IgD-negative memory B cell (primary cell): ENCODE results near the gene STX16. TPM values are rescaled to one million over a fixed set of nuclear protein-coding genes. Genes with fewer than 3 reads are reported as not detected.
A peak's percentile ranks its signal among the peaks of the same experiment; 100 is the strongest.

Experiments
- H3K27ac Mint-ChIP-seq, 3 donors: one replicate each; pipeline ENCODE4 v1.8.0; 2020 to 2022; ENCODE audit warnings: mild to moderate bottlenecking in 3 of 3, mixed read lengths in 3 of 3, moderate library complexity in 1 of 3
- H3K27me3 Mint-ChIP-seq: one replicate; pipeline ENCODE4 v1.8.0; 2021; ENCODE audit warnings: mixed read lengths
- H3K36me3 Mint-ChIP-seq: one replicate; pipeline ENCODE4 v1.8.0; 2020; ENCODE audit warnings: mild to moderate bottlenecking, mixed read lengths
- H3K4me1 Mint-ChIP-seq, 3 donors: one replicate each; pipeline ENCODE4 v1.8.0; 2020 to 2022; ENCODE audit warnings: mixed read lengths in 3 of 3, mild to moderate bottlenecking in 1 of 3
- H3K4me3 Mint-ChIP-seq, 4 donors: one replicate each; pipeline ENCODE4 v1.8.0; 2020 to 2022; ENCODE audit warnings: mild to moderate bottlenecking in 4 of 4, mixed read lengths in 4 of 4, moderate library complexity in 3 of 4
- H3K9me3 Mint-ChIP-seq, 3 donors: one replicate each; pipeline ENCODE4 v1.8.0; 2020 to 2021; ENCODE audit warnings: mixed read lengths in 3 of 3, mild to moderate bottlenecking in 1 of 3
- polyA plus RNA-seq: library from polyadenylated mRNA; unstranded; fragments of 300-500 nt; fragmentation: Illumina TruSeq; gene quantifications from one replicate; pipeline ENCODE4 v1.2.3, GENCODE V29; 2021

STX16 gene
- polyA plus RNA-seq, 1 donor from 2014 or later = 18.7 TPM

GRCh38 chr20:58625585-58625984, 25.5 kb upstream of the STX16 start:
- Mint-ChIP-seq H3K4me1 (peaks cover 0 to 1% (median 0%) of the 10 kb centered on the region in 3 donors), H3K36me3 (no peaks in the 10 kb centered on the region), H3K4me3 (no peak overlapping the region), H3K9me3 (no peaks in the 10 kb centered on the region), H3K27me3 (peaks cover 13% of the 10 kb centered on the region), H3K27ac (peak overlapping the region in 1 of 3 donors; percentile 79)

DNA sequence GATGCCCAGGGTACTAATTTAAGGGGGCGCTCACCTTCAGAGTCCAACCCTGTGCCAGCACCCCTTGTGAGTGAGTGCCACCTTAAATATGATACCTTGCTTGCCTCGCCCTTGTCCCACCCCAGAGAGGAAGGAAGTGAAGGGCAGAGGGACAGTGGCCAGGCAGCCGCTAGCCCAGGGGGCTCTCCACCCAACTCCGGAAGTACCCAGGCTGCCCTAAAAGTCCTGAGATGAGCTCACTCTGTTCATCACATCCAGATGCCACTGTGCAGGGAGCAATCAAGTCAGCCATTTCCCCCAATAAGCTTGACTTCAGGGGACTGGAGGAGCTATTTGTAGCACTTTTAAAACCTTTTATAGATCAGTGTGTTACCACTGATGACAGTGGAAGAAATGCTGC, 25.0 kb upstream of the STX16 start:
- H3K4me1 Mint-ChIP-seq = peaks cover 0 to 1% (median 1%) of the 10 kb centered on the region in 3 donors
- H3K4me3 Mint-ChIP-seq = no peak overlapping the region
- peaks cover 10% of the 10 kb centered on the region for H3K27me3 Mint-ChIP-seq
- no peaks in the 10 kb centered on the region for H3K9me3 Mint-ChIP-seq
- H3K36me3 Mint-ChIP-seq = no peaks in the 10 kb centered on the region
- H3K27ac Mint-ChIP-seq = no peak overlapping the region

GRCh38 chr20:58627212-58628072, 23.6 kb upstream of the STX16 start:
- Mint-ChIP-seq H3K4me1 (peaks cover 0 to 2% (median 1%) of the 10 kb centered on the region in 3 donors), H3K9me3 (no peaks in the 10 kb centered on the region), H3K4me3 (peak overlapping the region in 1 of 4 donors; percentile 57), H3K27ac (peak overlapping the region in 1 of 3 donors; percentile 22), H3K27me3 (peaks cover 6% of the 10 kb centered on the region), H3K36me3 (no peaks in the 10 kb centered on the region)

DNA sequence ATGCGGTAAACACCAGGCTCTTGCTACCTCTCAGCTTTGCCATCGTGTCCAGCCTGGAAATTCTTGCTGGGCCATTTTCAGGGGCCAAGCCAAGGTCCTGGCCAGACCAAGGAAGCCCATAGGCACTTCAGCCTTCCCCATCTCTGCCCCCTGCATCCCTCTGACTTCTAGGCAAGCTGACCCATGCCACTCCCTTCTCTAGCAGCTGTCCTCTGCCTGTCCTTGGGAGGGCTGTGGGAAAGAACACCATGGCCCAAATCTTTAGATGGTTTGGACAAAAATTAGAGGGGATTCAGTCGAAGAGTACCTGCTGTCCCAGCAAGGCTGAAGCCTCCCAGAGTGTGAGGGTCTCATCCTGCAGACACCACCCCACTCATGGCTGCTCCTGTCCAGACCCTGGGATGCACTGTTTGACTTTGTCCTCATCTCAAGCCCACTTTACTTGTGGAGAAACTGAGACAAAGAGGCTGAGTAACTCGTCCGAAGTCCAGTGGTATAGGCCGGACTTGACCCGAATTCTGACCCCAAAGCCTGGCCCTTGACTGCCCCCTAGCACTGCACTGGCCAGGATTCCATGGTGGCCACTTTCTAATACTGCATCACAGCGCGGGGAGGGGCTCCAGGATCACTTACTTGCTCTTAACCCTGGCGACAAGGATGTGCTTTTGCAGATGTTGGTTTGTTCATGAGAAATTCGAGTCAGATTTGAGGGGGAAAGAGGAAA, 22.4 kb upstream of the STX16 start:
- H3K27ac Mint-ChIP-seq = peak overlapping the region in 1 of 3 donors; percentile 57
- H3K4me3 Mint-ChIP-seq = no peak overlapping the region
- peaks cover 0 to 4% (median 1%) of the 10 kb centered on the region in 3 donors for H3K4me1 Mint-ChIP-seq
- no peaks in the 10 kb centered on the region for H3K36me3 Mint-ChIP-seq
- H3K9me3 Mint-ChIP-seq = no peaks in the 10 kb centered on the region
- H3K27me3 Mint-ChIP-seq = peaks cover 9% of the 10 kb centered on the region

- peak overlapping the region in 1 of 3 donors; percentile 57 for H3K27ac Mint-ChIP-seq
- H3K27me3 Mint-ChIP-seq = peaks cover 12% of the 10 kb centered on the region
- H3K4me3 Mint-ChIP-seq = no peak overlapping the region
- H3K9me3 Mint-ChIP-seq = no peaks in the 10 kb centered on the region
- H3K4me1 Mint-ChIP-seq = peaks cover under 1 to 4% (median 4%) of the 10 kb centered on the region in 3 donors
- no peaks in the 10 kb centered on the region for H3K36me3 Mint-ChIP-seq
These were observed 21.9 kb upstream of the STX16 start for GRCh38 chr20:58629215-58629580.

DNA sequence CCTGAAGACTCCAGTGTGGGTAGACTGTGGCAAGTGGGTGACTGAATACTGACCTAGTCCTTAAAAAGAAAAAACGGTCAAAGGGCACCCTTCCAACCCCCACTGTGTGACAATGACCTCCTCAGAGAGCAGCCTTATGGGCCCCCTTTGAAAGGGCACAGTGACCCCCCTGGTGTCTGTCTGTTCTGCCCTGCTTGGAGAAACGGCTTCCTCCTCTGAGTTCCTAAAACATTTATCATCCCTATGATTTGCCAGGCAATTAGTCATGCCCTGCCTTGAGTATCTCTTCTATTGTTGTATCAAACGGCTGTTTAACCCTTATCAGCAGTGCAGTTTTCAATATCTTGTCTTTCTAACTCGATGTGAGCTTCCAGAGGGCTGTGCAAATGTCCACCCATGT, 21.0 kb upstream of the STX16 start:
- peaks cover 7 to 8% (median 7%) of the 10 kb centered on the region in 3 donors for H3K4me1 Mint-ChIP-seq
- H3K36me3 Mint-ChIP-seq = no peaks in the 10 kb centered on the region
- H3K4me3 Mint-ChIP-seq = peak overlapping the region in 1 of 4 donors; percentile 45
- no peak overlapping the region for H3K27ac Mint-ChIP-seq
- H3K9me3 Mint-ChIP-seq = no peaks in the 10 kb centered on the region
- peaks cover 20% of the 10 kb centered on the region for H3K27me3 Mint-ChIP-seq

GRCh38 chr20:58633161-58634053, 17.7 kb upstream of the STX16 start:
- H3K4me1 Mint-ChIP-seq = peaks cover 6 to 8% (median 7%) of the 10 kb centered on the region in 3 donors
- H3K4me3 Mint-ChIP-seq = peak overlapping the region in 3 of 4 donors; percentile 33 to 46 (median 42)
- peak overlapping the region in 1 of 3 donors; percentile 6 for H3K27ac Mint-ChIP-seq
- no peaks in the 10 kb centered on the region for H3K36me3 Mint-ChIP-seq
- H3K27me3 Mint-ChIP-seq = peaks cover 37% of the 10 kb centered on the region
- H3K9me3 Mint-ChIP-seq = no peaks in the 10 kb centered on the region

- Mint-ChIP-seq H3K27me3 (peaks cover 42% of the 10 kb centered on the region), H3K9me3 (no peaks in the 10 kb centered on the region), H3K4me1 (peaks cover 6 to 8% (median 7%) of the 10 kb centered on the region in 3 donors), H3K36me3 (no peaks in the 10 kb centered on the region), H3K4me3 (peak overlapping the region in 3 of 4 donors; percentile 33 to 91 (median 42)), H3K27ac (no peak overlapping the region)
These were observed 17.0 kb upstream of the STX16 start for GRCh38 chr20:58634059-58634458.

DNA sequence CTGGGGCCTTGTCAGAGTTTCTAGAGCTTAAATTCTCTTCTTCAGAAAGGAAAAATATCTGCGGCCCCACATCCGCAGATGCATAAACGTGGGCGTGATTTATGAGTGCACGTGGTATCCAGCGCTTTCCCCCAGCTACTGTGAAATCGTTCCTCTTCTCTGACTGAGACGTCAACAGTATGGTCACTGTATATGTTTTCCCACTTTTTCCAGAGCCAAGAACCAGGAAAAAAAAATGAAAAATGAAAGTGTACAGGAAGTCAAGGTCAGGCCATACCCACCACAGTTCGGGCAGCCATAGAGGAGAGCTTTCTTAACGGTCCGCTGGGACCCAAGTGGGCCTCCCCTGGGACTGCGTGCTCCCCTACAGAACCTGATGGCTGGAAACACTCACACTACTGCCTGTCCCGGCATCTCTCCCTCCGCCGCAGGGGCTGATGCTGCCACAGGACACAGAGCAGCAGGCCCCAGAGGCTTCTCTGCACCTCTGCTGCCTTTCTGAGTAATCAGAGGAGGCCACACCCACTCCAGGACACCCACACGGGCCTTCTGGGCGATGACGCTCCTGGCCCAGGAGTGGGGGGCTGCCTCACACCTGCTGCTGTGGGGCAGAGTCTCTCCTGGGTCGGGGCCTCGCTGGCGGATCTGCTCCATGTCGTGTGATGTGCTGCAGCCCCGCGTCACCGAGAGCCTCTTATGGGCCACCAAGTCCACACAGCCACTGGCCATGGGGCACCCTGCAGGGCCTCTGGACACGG, 16.4 kb upstream of the STX16 start:
- peaks cover 6 to 8% (median 7%) of the 10 kb centered on the region in 3 donors for H3K4me1 Mint-ChIP-seq
- H3K4me3 Mint-ChIP-seq = peak overlapping the region; percentile 56 to 91 (median 80)
- no peak overlapping the region for H3K27ac Mint-ChIP-seq
- no peaks in the 10 kb centered on the region for H3K36me3 Mint-ChIP-seq
- H3K27me3 Mint-ChIP-seq = peaks cover 45% of the 10 kb centered on the region
- H3K9me3 Mint-ChIP-seq = no peaks in the 10 kb centered on the region

DNA sequence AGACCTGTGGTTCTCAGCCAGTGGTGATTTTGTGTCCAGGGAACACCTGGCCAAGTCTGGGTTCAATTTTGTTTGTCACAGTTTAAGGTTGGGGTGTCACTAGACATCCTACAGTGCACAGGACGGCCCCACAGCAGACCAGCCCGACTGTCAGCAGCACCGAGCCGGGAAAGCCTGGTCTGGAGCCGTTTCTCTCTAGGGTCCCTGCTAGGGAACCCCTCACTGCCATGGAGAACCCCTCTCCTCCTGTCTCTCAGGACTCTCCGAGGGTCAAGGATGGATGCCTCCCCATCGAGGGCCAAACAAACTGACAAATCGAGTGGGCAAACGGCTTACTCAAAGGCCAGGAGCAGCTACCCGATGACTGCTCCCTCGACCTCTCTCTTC, 15.8 kb upstream of the STX16 start:
- Mint-ChIP-seq H3K36me3 (no peaks in the 10 kb centered on the region), H3K4me1 (peaks cover 6 to 8% (median 7%) of the 10 kb centered on the region in 3 donors), H3K4me3 (peak overlapping the region in 2 of 4 donors; percentile 1 to 91), H3K9me3 (no peaks in the 10 kb centered on the region), H3K27ac (no peak overlapping the region), H3K27me3 (peaks cover 51% of the 10 kb centered on the region)

- Mint-ChIP-seq H3K4me1 (peaks cover 6 to 10% (median 7%) of the 10 kb centered on the region in 3 donors), H3K36me3 (no peaks in the 10 kb centered on the region), H3K4me3 (no peak overlapping the region), H3K27ac (no peak overlapping the region), H3K9me3 (no peaks in the 10 kb centered on the region), H3K27me3 (peaks cover 56% of the 10 kb centered on the region)
These were observed 14.6 kb upstream of the STX16 start for GRCh38 chr20:58636396-58636982.

DNA sequence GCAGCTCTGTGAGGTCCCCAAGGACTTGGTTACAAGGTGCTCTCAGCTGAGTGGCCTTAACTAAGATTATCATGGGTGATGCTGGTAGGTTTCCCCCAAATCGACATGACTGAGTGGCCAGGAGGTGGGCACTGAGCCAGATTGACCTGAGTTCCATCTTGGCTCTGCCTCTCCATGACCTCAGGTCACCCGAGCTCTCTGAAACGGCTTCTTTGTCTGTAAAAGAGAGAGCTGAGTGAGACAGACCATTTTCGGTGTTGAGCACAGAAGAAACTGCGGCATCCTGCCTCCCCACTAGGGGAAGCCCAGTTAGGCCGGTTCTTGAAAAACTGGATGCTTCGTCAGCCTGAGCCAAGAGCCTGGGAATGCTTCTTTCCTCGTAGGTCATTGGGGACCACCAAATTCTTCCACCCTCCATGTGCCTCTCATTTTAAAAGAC, 14.1 kb upstream of the STX16 start:
- Mint-ChIP-seq H3K27ac (no peak overlapping the region), H3K36me3 (no peaks in the 10 kb centered on the region), H3K27me3 (peaks cover 56% of the 10 kb centered on the region), H3K4me1 (peaks cover 6 to 9% (median 7%) of the 10 kb centered on the region in 3 donors), H3K4me3 (no peak overlapping the region), H3K9me3 (no peaks in the 10 kb centered on the region)

DNA sequence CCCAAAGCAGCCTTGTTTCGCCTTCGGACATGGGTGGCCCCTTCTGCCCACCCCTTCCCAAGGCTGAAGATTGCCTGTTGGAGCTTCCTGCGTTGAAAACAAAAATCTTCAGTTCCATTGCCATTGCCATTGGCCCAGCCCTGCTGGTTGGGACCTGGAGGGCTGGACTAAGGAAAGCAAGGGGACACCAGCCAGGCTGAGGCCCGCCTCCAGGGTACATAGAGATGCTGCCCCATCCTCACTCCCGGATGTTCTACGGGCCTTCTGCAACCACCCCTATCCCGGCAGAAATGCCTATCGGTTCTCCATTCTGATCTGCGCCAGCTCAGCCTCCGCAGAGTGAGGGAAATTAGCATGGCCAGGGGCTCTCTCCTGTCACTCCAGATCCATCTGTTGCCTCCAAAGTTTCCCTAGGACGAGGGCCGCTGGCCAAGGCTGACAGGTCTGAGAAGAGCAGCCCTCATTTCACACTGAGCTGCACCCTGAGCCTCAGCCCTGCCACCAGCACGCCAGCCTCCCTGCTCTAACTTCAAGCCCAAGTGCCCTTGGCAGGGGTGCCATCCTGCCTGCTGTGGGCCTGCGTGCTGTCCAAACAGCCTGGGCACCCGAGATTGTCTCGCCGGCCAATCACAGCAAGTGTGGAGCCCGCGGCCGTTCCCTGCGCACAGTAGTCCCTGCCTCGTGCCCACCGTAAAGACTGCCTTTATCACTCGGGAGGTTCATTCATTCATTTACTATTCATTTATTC, 13.4 kb upstream of the STX16 start:
- H3K9me3 Mint-ChIP-seq = no peaks in the 10 kb centered on the region
- peaks cover 6 to 9% (median 7%) of the 10 kb centered on the region in 3 donors for H3K4me1 Mint-ChIP-seq
- H3K36me3 Mint-ChIP-seq = no peaks in the 10 kb centered on the region
- H3K27ac Mint-ChIP-seq = no peak overlapping the region
- H3K27me3 Mint-ChIP-seq = peaks cover 62% of the 10 kb centered on the region
- no peak overlapping the region for H3K4me3 Mint-ChIP-seq
